Activated naive CD4-positive, alpha-beta T cell treated with Interleukin-2 at 50 U/mL for 16 hours (primary cell): ENCODE measurements around the gene FEM1B.

Experiments
- DNase-seq: peaks from one replicate; pipeline ENCODE4 v3.0.0-alpha.2; 2020

FEM1B gene

DNA sequence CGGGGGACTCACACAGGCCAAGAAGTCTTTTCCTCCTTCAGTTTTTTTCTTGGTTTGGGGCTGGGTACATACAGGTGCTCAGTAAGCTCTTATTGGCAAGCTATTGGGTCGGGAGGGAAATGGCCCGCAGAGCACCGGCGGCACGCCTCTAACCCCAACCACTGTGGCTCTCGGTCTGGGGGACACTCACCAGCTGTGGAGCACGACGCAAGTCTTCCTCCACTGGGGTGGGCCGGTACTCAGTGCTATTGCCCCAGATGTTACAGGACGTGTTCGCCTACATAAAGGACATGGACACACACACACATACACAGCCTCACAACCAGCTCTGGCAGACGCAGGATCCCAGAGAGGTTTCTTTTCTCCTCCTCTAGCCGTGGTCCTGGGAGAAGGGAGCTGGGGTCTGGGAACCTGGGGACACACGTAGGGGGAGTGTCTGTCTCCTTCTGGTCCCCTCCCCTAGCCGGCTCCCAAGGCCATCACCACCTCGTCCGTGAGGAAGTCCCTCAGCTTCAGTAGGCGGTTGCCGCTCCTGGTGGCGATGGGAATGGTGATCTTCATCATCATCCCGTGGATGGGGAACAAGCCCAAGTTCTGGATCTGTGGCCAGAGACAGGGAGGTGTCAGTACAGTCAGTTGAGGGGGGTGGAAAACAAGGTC is 33.4 kb downstream of the FEM1B start:
- no peak for DNase-seq

DNA sequence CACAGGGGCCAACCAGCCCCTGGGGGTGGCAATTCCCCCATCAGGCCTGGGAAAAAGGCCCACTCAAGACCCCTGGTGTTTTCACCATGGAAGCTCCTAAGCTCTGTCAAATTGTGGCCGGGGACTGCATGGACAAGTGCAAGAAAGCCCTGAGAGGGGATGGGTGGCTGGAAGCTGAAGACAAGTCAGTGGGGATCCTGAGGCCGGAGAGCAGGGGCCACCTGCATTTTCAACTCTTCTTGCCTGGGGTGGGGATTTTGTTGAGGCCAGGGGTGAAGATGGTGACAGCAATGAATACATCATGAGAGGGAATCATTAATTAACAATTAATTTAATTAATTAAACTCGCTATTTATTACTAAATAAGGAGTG is 33.9 kb downstream of the FEM1B start:
- no peak for DNase-seq

DNA sequence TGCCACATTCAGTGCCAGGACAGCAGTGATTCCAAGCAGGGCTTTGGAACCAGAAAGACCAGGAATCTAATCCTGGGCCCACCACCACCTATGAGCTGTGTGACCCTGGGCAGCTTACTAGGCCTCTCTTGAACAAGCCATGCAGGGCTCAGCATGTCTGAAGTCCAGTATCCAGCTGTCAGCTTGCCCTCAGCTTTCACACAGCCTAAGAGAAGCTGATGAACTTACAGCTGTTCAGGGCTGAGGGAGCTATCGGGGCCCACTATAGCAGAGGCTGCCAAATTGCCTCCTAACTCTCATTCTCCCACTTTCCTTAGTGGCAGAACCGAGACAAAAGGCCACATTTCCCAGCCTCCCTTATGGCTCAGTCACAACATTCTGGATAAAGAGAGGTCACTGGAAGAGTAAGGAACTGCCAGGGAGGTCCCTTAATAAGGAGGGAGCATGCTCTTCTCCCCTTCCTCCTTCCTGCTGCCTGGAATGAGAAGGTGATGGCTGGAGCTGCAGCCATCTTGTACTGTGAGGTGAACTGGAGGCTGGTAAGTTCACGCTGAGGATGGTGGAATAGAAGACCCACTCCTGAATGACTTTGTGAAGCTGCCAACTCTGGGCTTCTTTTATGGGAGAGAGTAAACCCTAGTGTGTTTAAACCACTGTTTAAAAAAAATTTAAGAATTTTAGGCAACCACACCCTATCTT is 34.5 kb downstream of the FEM1B start:
- DNase-seq, result no peak

DNA sequence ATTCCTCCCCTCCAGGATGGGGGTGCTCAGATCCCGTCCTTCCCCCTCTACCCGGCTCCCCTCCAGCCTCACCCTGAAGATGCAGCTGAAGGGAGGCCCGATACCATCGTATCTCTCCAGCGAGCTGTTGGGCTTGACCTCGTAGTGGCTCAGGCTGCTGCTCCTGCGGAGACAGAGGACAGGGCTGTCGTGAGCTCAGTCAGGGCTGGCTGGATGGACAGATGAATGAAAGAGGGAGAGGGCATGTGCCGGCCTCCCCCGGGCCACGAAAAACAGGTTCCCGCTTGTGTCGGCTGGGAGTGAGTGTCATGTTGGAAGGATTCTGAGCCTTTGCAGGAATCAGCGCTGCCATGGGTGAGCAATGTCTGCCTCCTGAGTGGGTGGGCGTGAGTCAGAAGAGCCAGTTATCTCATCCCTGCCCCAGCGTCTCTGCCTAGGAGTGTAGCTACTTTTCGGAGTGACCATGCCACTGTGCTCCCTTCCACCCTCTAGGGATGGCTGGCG is 35.2 kb downstream of the FEM1B start:
- no peak for DNase-seq

DNA sequence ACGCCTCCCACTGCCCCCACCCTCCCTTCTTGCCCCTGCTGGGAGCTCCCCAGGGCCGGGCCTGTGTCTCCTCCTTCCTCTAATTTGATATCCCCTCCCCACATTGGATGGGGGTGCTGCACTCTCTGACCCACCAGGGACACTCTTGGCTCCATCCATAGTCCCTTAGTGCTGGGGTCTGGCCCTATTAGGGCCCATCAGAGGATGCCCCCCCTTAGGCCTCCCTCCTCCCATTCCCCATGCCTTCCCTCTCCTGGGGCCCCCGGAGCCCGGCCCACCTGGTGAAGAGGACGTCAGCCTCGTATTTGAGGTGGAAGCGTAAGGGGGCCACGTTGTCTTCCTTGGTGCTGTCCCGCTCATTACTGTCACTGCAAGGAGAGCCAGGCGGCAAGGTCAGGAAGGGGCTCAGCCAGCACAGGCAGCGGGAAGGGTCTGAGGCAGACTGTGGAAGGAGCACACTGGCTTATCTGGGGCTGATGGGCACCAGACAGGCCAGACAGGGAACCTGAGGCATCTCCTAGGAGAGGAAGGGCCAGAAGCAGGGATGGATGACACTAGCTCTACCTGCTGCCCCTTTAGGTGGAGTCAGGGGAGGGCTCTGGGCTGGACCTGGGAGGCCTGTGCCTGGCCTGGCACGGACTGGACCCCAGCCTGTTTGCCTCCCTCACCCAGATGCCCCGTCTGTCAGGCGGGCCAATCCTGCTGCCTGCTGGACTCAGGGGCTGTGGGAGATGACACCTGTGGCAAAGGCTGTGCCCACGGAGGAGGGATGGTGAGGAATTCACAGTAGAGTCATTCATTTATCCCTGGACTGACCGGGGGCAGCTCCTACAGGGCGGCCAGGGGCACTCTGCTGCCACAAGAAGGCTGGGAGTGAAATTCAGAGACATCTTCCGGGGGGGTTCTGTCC is 36.2 kb downstream of the FEM1B start:
- no peak for DNase-seq

DNA sequence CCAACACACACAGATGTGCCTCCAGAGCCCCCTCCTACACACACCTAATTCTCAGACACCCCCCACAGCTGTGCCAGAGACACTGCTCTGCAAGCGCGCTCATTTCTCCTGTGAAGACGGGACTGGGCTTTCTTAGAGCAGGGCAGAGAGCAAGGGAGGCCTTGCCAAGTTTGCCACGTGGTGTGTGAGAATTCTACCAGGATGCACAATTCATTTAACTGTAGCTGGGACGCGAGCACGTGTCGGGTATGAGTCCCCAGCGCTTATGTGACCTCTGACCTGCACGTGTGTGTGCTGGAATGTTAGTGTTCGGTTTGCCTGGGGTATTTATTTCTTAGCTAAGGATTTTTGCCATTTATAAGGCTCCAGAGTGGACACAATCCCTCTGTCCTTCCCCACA is 37.0 kb downstream of the FEM1B start:
- DNase-seq, result no peak

DNA sequence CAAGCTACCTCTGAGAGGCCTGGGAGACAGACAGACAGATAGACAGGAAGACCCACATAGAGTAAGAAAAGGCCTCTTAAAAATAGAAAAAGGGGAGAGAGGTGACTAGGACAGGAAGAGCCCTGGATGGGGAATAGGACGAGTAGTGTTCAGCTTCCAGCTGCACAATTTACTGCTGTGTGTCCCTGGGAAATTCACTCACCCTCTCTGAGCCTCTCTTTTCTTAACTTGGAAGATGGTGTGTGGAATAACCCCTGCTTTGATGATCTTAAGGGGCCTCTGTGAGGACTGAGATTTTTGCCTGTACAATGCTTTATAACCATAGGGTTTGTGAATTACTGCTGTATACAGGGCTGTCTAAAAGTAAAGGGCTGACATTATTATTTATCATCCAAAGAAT is 37.5 kb downstream of the FEM1B start:
- no peak for DNase-seq

DNA sequence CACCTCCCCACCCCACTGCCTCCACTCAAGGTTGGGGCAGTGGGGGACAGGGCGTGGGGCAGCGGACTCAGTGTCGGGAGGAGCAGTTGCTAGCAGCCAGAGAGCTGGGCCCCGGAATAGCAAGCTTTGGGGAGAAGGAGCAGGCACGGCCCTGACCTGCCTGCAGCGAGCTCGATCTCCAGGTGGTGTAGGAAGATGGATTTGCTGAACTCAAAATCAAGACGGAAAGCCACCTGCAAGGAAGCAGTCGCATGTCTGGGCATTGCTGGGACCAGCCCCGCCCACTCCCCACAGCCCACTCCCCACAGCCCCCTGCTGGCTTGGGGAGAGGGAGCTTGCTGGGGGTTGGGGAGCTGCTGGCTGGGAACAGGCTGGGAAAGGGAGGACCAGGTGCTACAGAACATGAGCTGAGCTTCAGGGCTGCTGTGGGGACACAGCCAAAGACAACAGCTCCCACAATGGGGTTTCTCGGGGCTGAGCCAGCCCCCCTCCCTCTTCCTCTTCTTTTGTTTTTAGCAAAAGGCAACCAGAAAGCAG is 38.0 kb downstream of the FEM1B start:
- no peak for DNase-seq

DNA sequence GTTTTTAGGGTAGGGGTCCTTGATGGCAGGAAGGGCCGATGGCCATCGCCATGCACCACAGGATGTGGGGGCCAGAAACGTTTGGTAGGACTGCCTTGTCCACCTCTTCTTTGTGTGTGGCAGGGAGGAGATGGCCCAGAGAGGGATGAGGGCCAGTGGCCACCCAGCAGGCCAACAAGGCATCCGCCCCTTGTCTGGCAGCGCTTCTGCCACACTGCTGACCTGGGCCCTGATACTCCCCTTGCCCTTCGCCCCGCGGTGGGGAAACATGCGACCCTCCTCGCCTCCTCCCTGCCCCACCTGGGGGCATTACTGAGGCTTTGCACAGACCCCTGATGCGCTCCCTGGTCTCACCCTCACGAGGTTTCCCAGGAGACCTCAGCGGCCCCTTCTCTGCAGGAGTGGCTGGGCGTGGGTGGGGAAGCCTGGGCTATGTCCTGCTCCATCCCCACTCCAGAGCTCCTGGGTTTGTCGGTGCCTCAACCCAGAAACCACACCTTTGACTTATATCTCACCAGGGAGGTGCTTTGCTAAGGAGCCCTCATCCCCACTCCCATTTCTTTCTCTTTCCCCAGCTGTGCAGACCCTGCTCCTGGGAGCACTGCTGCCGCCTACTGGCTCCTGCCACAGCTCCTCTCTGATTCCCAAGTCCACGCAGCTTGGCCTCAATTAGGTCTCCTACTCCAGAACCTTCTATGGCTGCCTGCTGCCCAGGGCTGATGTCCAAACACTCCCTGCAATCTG is 38.7 kb downstream of the FEM1B start:
- DNase-seq, result no peak

DNA sequence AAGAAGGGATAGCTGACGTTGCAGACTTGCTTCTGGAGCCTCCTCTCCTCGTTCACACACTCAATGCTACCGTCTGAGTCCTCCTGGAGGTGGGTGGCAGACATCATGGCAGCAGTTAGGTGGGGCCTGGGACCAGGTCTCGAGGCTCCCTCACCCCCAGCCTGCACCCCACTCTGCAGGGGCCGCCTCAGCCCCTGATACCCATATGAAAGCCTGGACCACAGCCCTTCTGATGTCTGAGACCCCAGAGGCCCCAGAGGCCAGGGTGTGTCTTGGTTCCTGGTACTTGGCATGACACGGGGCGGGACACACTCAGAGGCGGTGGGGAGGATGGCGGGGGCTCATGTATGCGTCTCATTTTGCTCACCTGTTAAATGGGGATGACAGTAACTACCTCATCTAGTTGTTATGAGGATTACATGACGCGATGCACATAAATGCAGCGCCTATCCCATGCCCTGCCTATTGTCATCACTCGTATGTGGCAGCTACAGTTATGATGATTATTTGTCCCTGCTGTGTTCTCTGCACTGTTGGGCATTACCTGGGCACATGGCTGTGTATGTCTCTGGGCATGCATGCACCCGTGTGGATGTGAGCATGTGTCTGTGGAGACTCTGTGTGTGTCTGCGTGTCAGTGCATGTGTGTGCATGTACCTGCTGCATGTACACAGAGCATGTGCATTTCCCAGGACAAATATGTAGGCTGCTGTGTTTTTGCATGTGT is 39.9 kb downstream of the FEM1B start:
- DNase-seq, result no peak

DNA sequence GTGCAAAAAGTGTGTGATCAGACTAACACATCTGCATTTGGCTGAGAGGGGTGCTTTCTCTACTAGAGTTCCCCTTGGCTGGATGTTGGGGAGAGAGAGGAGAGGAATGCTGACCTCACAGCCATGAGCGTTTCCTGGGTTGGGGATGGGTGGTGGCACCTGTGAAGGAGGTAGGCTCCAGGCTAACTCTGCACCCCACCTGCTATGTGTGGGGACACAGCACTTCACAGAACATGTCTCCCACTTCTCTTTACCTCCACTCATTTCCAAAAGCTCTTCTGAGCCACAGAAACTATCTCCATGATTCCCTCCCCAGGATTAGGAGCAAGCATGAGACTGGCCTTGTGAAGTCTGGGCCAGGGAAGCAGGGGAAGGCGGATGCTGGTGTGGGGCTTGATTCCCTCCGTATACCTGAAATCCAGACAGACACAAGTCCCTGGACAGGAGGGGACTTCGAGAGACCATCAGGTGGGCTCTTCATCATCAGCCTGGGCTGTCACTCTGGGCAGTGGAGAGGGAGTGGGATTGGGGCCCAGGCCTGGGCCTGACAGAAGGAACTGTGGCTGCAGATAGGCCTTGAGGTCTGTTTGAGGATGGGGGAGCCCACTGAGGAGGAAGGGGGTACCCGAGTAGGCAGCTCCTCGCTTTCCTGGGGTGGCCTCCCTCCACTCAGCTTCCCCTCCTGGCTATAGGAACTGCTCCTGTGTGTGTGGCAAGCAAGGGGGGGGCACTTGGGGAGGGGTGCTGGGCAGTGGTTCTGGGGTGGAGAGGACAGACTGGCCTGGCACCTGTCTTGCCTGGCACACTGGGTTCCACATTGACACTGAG is 40.7 kb downstream of the FEM1B start:
- no peak for DNase-seq

DNA sequence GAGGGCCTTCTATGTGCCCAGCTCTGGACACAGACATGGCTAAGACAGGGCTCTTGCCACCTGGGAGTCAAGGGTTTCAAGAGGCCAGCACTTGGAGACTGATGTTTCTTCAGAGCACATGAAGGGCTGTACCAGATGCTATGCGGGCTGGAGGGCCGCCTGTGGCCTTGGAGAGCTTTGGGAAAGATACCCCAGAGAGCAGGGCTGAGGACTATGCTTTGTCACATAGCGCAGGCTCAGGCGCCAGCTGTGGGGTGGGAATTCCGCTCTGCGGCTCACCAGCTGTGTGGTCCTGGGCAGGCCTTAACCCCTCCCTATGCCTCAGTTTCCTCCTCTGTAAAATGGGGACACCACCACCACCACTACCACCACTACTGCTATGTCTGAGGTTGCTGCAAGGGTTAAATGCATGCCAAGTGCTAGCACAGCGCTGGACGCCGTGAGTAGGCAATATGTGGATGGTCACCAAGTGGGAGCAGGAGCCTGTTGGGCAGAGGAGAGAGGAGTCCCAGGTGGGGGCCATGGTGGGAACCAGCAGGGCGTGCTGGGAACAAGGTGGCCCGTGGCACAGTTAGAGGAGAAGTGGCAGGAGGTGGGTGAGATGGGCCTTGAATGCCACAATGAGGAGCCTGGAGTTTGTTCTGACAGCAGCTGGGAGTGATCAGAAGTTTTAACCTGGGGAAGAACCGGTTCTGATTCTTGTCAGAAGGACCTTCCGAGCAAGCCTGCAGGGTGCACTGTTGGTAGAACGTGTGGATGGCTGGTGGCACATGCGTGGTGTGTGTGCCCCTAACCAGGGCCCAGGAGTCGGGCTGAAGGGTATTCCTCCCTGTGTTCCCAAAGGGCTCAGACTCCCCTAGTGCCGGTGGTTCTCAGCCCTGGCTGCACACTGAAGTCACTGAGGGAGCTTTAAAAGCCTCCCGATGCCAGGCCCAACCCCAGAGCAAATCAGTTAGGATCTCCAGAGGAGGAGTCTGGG is 41.7 kb downstream of the FEM1B start:
- DNase-seq, result no peak

DNA sequence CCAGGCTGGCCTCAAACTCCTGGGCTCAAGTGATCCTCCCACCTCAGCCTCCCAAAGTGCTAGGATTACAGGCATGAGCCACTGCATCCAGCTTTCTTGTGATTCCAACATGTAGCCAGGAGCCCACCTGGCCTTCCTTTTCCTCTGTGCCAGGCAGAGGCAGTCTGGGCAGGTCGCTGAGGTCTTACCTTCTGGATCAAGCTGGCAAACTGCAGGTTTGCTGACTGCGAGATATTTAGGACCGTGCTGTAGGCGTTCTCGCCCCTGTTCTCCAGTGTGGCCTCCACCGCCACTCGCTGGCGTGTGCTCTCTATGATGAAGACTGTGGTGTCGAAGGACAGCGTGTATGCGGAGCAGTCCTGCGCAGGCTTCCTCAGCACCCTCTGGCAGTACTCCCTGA is 42.5 kb downstream of the FEM1B start:
- no peak for DNase-seq

DNA sequence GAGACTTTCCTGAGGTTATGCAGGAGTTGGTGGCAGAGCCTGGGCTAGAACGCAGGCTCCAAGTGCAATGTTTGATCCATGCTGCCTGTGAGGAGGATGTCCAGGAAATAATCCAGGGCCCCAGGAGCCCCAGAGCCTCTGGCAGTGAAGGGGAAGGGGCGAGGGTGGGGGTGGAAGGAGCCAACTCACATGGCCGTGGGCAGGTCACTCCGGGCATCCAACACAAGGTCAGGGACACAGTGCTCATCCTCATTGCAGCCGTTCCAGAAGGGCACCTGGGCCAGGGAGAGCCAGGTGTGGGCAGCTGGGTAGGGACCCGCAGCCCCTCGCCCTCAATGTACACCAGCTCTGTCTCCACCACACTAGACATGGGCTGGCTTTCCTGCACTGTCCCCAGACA is 43.7 kb downstream of the FEM1B start:
- DNase-seq, result no peak

DNA sequence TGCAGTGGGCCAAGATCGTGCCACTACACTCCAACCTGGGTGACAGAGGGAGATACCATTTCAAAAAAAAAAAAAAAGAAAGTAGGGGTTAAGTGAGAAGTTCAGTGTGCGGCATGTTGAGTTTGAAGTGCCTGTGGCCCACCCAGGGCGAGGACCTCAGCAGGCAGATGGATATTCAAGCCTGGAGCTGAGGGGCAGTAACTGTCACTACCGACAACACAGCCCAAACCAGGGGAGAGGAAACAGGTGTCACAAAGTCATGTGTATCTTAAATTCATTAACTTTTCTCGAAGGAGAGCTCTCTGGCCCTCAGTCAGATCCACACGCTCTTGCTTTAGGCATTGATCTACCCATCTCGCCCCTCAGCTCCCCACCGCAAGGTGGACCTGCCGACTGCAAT is 45.3 kb downstream of the FEM1B start:
- no peak for DNase-seq

DNA sequence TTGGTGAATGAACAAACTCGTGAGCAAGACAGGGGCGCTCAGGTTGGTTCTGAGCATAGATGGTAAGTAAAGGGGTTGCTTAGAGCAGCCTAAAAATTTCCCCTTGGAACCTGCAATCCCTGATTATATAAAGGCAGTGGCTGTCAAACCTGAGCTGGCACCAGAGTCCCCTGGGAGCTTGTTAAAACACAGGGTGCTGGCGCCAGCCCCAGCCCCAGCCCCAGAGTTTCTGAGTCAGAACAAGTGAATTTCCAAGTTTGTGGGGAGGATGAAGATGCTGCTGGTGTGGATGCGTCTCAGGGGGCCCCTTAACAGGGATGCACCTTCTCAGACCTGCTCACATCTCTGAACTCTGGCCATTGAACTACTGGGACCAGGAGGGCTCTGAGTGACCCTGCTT is 48.2 kb downstream of the FEM1B start:
- no peak for DNase-seq

DNA sequence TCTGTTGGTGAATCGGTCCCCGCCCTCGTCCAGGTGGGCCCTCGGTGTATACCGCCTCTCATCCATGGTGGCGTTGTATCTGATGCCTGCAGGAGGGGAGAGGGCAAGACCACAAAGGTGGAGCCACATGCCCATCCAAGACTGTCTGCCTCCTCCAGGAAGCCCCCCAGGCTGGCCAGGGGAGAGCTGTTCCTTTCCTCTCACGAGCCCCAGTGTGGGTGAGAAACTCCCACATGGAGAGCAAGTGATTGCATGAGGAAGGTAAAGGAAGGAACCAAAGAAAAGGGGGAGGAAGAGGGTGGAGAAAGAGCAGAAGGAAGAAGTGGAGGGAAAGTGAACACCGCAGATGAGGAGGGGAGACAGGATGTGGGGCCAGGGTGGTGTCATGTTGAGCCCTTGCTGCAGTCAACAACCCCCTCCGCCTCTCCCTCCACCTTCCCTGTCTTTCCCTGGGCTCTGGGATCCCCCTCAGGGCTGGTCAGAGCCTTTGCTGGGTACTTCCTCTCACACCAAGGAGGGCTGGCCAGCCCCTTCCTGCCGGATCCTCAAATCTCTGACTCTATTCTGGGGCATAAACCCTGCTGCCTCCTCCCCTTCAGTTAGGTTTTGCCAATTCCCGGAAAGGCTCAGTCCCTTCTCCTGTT is 49.3 kb downstream of the FEM1B start:
- no peak for DNase-seq

DNA sequence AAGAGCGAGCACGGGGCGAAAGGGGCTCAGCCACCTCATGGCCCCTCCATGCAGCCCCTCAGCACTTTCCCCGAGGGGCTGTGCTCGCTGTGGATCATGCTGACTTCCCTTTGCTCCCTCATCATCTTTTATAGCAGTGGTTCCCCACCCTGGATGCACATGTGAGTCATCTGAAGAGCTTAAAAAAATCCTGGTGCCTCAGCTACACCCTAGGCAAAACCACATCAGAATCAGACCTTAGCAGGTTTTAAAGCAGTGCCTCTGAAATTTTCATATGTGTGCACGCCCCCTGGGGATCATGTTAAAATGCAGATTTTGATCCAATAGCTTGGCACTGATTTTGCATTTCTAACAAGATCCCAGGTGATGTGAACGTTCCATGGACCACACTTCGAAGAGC is 50.9 kb downstream of the FEM1B start:
- DNase-seq, result no peak

DNA sequence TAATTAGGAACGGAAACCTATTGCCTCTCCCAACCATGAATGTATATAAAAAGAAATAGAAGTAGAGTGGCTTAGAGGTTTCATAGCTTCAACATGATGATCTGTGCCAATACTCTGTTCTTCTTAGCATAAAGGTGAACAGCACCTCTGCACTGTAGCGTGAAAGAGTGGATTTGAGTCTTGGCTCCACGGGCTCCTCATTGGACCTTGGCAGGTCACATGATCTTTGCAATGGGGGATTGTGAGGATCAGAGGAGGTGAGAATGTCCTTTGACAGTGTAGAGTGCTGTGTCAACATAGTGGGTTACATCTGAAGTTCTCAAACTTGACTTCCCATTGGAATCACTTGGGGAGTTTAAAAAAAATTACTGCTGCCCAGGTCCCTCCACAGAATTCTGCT is 51.4 kb downstream of the FEM1B start:
- no peak for DNase-seq
